T-helper 1 cell treated with Interleukin-12 subunit alpha and Interleukin-12 subunit beta and Interleukin-4 antibody, amounts not matched to agents 30 ng/mL and 1 ng/mL, for 36 hours (primary cell): ENCODE measurements around the gene ATAD3A. TPM values are rescaled to one million over a fixed set of nuclear protein-coding genes. Genes with fewer than 3 reads are reported as not detected.
"Not testable (repeated sequence)": the region's sequence is repeated elsewhere in the genome, so short reads cannot be mapped to it uniquely, and the experiment has no call there.

Source experiments
- intact Hi-C: fragments of 100-400 bp; cut with micrococcal nuclease; formaldehyde crosslinking; loops from one replicate; pipeline ENCODE4 v1.15.1; 2024
- total RNA-seq: library from RNA; stranded (reverse); gene quantifications from 2 replicates; pipeline ENCODE4 v1.2.3, GENCODE V29; 2022

Gene ATAD3A
- total RNA-seq, 1 donor from 2014 or later, result 47.3 TPM

- intact Hi-C loops, result no loop called here
Measured at GRCh38 chr1:1489231-1489630, 22.7 kb upstream of the ATAD3A start.

GRCh38 chr1:1489861-1490260, 22.1 kb upstream of the ATAD3A start:
- intact Hi-C loops, result no loop called here

- intact Hi-C loops, result no loop called here
Measured at GRCh38 chr1:1490633-1491230, 21.2 kb upstream of the ATAD3A start.

- intact Hi-C loops, result no loop called here
Measured at GRCh38 chr1:1491601-1492000, 20.4 kb upstream of the ATAD3A start.

GRCh38 chr1:1494311-1494710, 17.7 kb upstream of the ATAD3A start:
- intact Hi-C loops, result not testable (repeated sequence)

GRCh38 chr1:1495461-1495975, 16.4 kb upstream of the ATAD3A start:
- intact Hi-C loops, result not testable (repeated sequence)

- intact Hi-C loops, result loop anchor here (1.0 to 2.0 kb wide), 2 partner anchors 106 to 130 kb away; partner anchors contain the start of genes AURKAIP1 and CCNL2
Measured at GRCh38 chr1:1504777-1505365, 7.1 kb upstream of the ATAD3A start.

- intact Hi-C loops, result loop anchor here (1.0 to 2.0 kb wide), 2 partner anchors 107 to 130 kb away; partner anchors contain the start of genes AURKAIP1 and CCNL2
Measured at GRCh38 chr1:1505366-1505798, 6.6 kb upstream of the ATAD3A start.

- intact Hi-C loops, result loop anchor here (1.0 to 2.0 kb wide), 2 partner anchors 107 to 130 kb away; partner anchors contain the start of genes AURKAIP1 and CCNL2
Measured at GRCh38 chr1:1505801-1506200, 6.2 kb upstream of the ATAD3A start.

- intact Hi-C loops, result no loop called here
Measured at GRCh38 chr1:1507305-1507704, 4.7 kb upstream of the ATAD3A start.

- intact Hi-C loops, result not testable (repeated sequence)
Measured at GRCh38 chr1:1508775-1509464, 3.0 kb upstream of the ATAD3A start.

GRCh38 chr1:1509465-1509850, 2.5 kb upstream of the ATAD3A start:
- intact Hi-C loops, result not testable (repeated sequence)

- intact Hi-C loops, result loop anchor here (1.0 to 10.0 kb wide), 5 partner anchors 40 to 551 kb away; partner anchors contain the start of genes ATAD3B, CALML6, KLHL17 and MRPL20
Measured at GRCh38 chr1:1510912-1511532, 940 bp upstream of the ATAD3A start.

- intact Hi-C loops, result loop anchor here (1.0 to 10.0 kb wide), 3 partner anchors 103 to 402 kb away; partner anchors contain the start of genes CALML6, CCNL2, MIB2 and TMEM52
Measured at GRCh38 chr1:1512425-1512824, 463 bp downstream of the ATAD3A start.

- intact Hi-C loops, result loop anchor here (10.0 kb wide), 1 partner anchor 401 kb away; the partner anchor contains the start of genes CALML6 and TMEM52
Measured at GRCh38 chr1:1513675-1514074, 1.7 kb downstream of the ATAD3A start.

GRCh38 chr1:1514376-1514775, 2.4 kb downstream of the ATAD3A start:
- intact Hi-C loops, result loop anchor here (10.0 kb wide), 1 partner anchor 400 kb away; the partner anchor contains the start of genes CALML6 and TMEM52

- intact Hi-C loops, result loop anchor here (10.0 kb wide), 1 partner anchor 398 kb away; the partner anchor contains the start of genes CALML6 and TMEM52
Measured at GRCh38 chr1:1516923-1517322, 5.0 kb downstream of the ATAD3A start.

GRCh38 chr1:1517973-1518620, 6.1 kb downstream of the ATAD3A start:
- intact Hi-C loops, result loop anchor here (10.0 kb wide), 1 partner anchor 397 kb away; the partner anchor contains the start of genes CALML6 and TMEM52

GRCh38 chr1:1518621-1519007, 6.7 kb downstream of the ATAD3A start:
- intact Hi-C loops, result loop anchor here (10.0 kb wide), 1 partner anchor 396 kb away; the partner anchor contains the start of genes CALML6 and TMEM52

- intact Hi-C loops, result loop anchor here (10.0 kb wide), 1 partner anchor 395 kb away; the partner anchor contains the start of genes CALML6 and TMEM52
Measured at GRCh38 chr1:1519805-1520505, 8.0 kb downstream of the ATAD3A start.
